Measurements from ENCODE around the gene BHLHE40. TPM values are rescaled to one million over a fixed set of nuclear protein-coding genes. Genes with fewer than 3 reads are reported as not detected.

The BHLHE40 gene
- total and polyA plus RNA-seq, 2 donors (not counting 3 experiments of a cell fraction or from before 2014, with no cell fraction given), result 40.3 to 57.9 TPM

DNA sequence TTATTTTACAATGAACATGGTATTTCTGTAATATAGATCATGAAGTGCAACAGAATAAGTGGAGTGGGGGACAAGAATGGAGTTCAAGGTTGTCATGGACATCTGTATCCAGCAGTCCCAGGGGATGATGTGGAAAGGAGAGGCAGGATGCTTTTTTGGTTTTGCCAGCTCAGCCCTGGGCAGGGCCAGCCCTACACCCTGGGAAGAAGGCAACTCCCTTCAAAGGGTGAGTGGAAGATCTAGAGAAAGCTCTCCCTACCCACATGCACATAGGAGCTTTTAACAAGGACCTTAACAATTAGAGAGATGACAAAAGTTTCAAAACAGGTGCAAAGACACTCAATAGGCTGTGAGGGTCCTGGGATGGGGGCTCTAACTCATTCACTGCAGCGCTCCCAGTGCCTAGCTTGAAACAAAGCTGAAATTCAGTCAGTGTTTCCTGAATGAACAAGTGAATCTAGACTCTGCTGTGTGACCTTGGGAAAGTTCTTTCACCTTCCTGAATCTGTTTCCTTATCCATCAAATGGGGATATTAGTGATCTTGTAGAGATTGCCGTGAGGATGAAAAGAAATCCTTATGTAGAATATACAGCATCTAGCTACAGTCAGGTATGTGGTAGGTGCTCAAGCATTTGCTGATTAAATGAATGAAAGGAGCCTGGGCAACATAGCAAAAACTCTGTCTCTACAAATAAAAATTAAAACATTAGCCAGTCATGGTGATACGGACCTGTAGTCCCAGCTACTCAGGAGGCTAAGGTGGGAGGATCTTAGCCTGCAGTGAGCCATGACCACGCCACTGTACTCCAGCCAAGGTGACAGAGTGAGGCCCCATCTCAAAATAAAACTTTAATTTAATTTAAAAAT lies 14.3 kb downstream of the BHLHE40 start:
- Histone ChIP-seq H3K36me3 (ENCODE audit: control insufficient read depth in 2 of 2, extremely low read depth in 1 of 2, insufficient read depth in 2 of 2, low read length in 2 of 2) (no peaks in the 10 kb centered on the region), H3K4me1 (ENCODE audit: control insufficient read depth, extremely low read depth, insufficient read depth, low read length) (peaks cover 22% of the 10 kb centered on the region), H3K9me1 (replicated peaks; ENCODE audit: control insufficient read depth, extremely low read depth, insufficient read depth, low read length) (no peaks in the 10 kb centered on the region), H3K27me3 (ENCODE audit: control insufficient read depth in 2 of 2, insufficient read depth in 2 of 2, low read length in 2 of 2) (no peaks in the 10 kb centered on the region), H3K9me3 (replicated peaks; ENCODE audit: control insufficient read depth, insufficient read depth, low read length) (no peaks in the 10 kb centered on the region), H3K4me2 (ENCODE audit: insufficient read depth, low read length) (no peak overlapping the region), H3K79me2 (ENCODE audit: control insufficient read depth, insufficient read depth, low read length) (no peaks in the 10 kb centered on the region), H2AFZ (ENCODE audit: low read depth, low read length) (peak overlapping the region; percentile 11), H3K4me3 (replicated peaks in 1 of 3; ENCODE audit: insufficient read depth in 1 of 3, low read depth in 1 of 3, low read length in 3 of 3) (no peak overlapping the region), H4K20me1 (replicated peaks; ENCODE audit: control insufficient read depth, extremely low read depth, insufficient read depth, low read length) (no peaks in the 10 kb centered on the region), H3K27ac (ENCODE audit: insufficient read depth, low read depth, low read length) (peak overlapping the region; percentile 14), H3K9ac (replicated peaks; ENCODE audit: extremely low read depth, insufficient read depth, low read length) (no peak overlapping the region)
- FAIRE-seq, result peak; percentile 67
- ChIA-PET CTCF (interaction anchor here (1.1 to 2.2 kb wide), 6 partner anchors 11 to 273 kb away, joined by 3 to 10 read pairs (median 4); no protein-coding TSS in a partner anchor), POLR2A (interaction anchor here (0.6 kb wide), 1 partner anchor 33 kb away, joined by 3 read pairs; no protein-coding TSS in a partner anchor)
- intact Hi-C loops (cut with micrococcal nuclease), result loop anchor here (2.0 kb wide), 1 partner anchor 23 kb away; no protein-coding TSS in a partner anchor
- BruUV-seq (replicated peaks), result no TSS peak
- no peak for TF ChIP-seq EZH2 (IDR thresholded peaks at IDR 0.05; ENCODE audit: borderline replicate concordance, low read depth, low read length, severe bottlenecking)
- no peak for TF ChIP-seq JUN (IDR thresholded peaks at IDR 0.05; ENCODE audit: borderline replicate concordance, insufficient read depth, insufficient read length, low read depth)
- TF ChIP-seq GATA2 (IDR thresholded peaks at IDR 0.05; ENCODE audit: insufficient read depth, insufficient read length, low read depth, low read length), result no peak
- TF ChIP-seq POLR2A (IDR thresholded peaks at IDR 0.05; ENCODE audit: low read depth, low read length), result no peak
- no peak for TF ChIP-seq FOS (IDR thresholded peaks at IDR 0.05; ENCODE audit: borderline replicate concordance, insufficient read depth, low read length)
- TF ChIP-seq MAX (IDR thresholded peaks at IDR 0.05; ENCODE audit: insufficient read depth, insufficient read length), result no peak
- TF ChIP-seq, protein P1, sequence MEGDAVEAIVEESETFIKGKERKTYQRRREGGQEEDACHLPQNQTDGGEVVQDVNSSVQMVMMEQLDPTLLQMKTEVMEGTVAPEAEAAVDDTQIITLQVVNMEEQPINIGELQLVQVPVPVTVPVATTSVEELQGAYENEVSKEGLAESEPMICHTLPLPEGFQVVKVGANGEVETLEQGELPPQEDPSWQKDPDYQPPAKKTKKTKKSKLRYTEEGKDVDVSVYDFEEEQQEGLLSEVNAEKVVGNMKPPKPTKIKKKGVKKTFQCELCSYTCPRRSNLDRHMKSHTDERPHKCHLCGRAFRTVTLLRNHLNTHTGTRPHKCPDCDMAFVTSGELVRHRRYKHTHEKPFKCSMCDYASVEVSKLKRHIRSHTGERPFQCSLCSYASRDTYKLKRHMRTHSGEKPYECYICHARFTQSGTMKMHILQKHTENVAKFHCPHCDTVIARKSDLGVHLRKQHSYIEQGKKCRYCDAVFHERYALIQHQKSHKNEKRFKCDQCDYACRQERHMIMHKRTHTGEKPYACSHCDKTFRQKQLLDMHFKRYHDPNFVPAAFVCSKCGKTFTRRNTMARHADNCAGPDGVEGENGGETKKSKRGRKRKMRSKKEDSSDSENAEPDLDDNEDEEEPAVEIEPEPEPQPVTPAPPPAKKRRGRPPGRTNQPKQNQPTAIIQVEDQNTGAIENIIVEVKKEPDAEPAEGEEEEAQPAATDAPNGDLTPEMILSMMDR (IDR thresholded peaks at IDR 0.05; ENCODE audit: extremely low read depth in 1 of 2, insufficient read depth in 1 of 2, low read depth in 1 of 2, low read length in 2 of 2), result no peak
- no peak for TF ChIP-seq POLR2AphosphoS5 (IDR thresholded peaks at IDR 0.05; ENCODE audit: insufficient read depth, low read depth, low read length)
- no peak for TF ChIP-seq MYC (IDR thresholded peaks at IDR 0.05; ENCODE audit: low read depth, low read length)
- no peak for DNase-seq (ENCODE audit: low read depth, low spot score)
- dilution Hi-C loops (cut with MboI; ENCODE audit: extremely low pct_ligation_motif_present, low sequenced_read_pairs), result no loop called here
